Activated CD8-positive, alpha-beta T cell treated with anti-CD3 and anti-CD28 coated beads for 36 hours (primary cell): Measurements from ENCODE around the gene UQCC3. TPM values are rescaled to one million over a fixed set of nuclear protein-coding genes. Genes with fewer than 3 reads are reported as not detected.

Experiments
- ATAC-seq: fragments of 200-7000 bp; cut with Tn5 transposase; one replicate; pipeline ENCODE4 v1.10.0; 2021; ENCODE audit warnings: mild to moderate bottlenecking, moderate library complexity
- CTCF ChIA-PET: fragments of 350-600 bp; sonication (Branson Sonifier 250); formaldehyde crosslinking; loops from one replicate; lab custom pipeline; 2021; ENCODE audit warnings: antibody characterized with exemption; lab: Charles Lee
- POLR2A ChIA-PET: fragments of 350-600 bp; sonication (Branson Sonifier 250); formaldehyde crosslinking; loops from one replicate; lab custom pipeline; 2021; ENCODE audit warnings: antibody characterized with exemption; lab: Charles Lee
- DNase-seq: peaks from one replicate; pipeline ENCODE4 v3.0.0-alpha.2; 2020
- H3K27ac Mint-ChIP-seq: one replicate; pipeline ENCODE4 v1.8.0; 2021; ENCODE audit warnings: mild to moderate bottlenecking, mixed read lengths
- H3K27me3 Mint-ChIP-seq: one replicate; pipeline ENCODE4 v1.8.0; 2021; ENCODE audit warnings: mixed read lengths
- H3K36me3 Mint-ChIP-seq: one replicate; pipeline ENCODE4 v1.8.0; 2021; ENCODE audit warnings: low read depth, mixed read lengths
- H3K4me1 Mint-ChIP-seq: one replicate; pipeline ENCODE4 v1.8.0; 2021; ENCODE audit warnings: low read depth, mixed read lengths
- H3K4me3 Mint-ChIP-seq: one replicate; pipeline ENCODE4 v1.8.0; 2021; ENCODE audit warnings: mild to moderate bottlenecking, moderate library complexity, mixed read lengths
- H3K9me3 Mint-ChIP-seq: one replicate; pipeline ENCODE4 v1.8.0; 2021; ENCODE audit warnings: mixed read lengths
- intact Hi-C: fragments of 100-400 bp; cut with micrococcal nuclease; formaldehyde crosslinking; loops from one replicate; pipeline ENCODE4 v1.10.0; 2022
- total RNA-seq, 2 experiments: library from RNA; stranded (reverse); gene quantifications; one replicate each; pipeline ENCODE4 v1.2.3, GENCODE V29; 2021
- TF ChIP-seq, protein P1 (sequence below): fragments of 200-600 bp; IDR thresholded peaks from one replicate; pipeline ENCODE4 v1.8.0; 2022; ENCODE audit warnings: antibody characterized with exemption, mild to moderate bottlenecking

UQCC3 gene
- total RNA-seq, 2 experiments from 2014 or later: 4.7 TPM

DNA sequence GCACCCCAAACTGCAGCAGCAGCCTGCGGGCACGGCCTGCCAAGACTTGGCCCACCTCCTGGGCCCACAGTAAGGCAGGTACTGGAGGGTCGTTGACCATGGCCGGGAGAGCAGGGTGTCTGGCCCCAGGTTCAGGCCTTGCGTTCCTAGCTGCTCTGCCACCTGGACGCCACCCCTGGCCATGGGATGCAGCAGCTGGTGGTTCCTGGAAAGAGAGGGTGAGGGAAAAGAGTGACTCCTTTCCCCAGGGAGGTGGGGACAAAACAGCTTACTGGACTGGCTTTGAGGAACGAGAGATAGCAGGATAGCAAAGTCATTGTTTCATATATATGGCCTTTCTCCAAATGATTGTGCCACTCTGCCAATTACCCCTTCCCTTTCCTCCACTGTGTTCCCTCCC lies 33.9 kb downstream of the UQCC3 start:
- intact Hi-C loops: no loop called here
- Mint-ChIP-seq H3K27me3 (no peaks in the 10 kb centered on the region), H3K4me3 (peak overlapping the region; percentile 84)

DNA sequence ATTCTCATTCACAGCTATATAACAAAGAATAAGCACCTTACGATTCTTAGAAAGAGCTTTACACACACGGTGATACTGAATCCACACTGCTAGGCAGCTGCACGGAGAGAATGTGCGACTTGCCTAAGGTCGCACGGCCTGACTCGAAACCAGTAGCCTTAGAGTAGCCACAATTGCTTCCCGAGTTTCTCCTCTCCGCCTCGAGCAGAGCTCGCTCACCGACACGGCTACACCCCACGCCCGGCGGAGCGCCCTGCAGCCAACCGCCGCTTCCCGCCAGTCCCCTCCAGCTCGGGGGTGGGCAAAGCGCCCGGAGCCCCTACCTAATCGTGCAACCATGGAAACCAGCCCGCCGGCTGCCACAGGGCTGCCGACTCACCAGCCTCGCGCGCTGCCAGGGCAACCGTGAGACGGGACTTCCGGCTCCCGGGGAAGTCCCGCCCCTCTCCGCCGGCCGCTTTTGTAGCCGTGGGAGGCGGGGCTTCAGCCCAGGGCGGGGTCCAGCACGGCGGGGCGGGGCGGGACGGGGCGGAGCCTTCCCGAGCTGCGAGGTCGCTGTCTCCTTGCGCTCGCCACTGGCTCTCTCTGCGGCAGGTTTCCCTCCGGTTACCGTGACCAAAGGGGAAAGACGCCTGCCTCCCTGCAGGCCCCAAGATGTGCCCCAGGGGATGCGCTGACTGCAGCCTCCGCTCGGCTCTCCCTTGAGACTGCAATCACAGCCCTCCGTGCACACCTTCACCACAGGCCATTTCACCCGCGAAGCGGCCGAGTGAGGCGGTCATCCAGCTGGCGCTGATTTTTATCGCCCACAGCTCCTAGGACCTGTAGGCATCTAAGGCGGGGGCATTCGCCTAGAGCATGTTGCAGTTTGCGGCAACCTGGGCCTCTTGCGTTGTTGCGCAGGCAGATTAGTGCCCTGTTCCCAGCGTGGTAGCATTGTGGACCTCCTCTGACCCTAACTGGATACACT lies 34.7 kb downstream of the UQCC3 start:
- TF ChIP-seq, protein P1, sequence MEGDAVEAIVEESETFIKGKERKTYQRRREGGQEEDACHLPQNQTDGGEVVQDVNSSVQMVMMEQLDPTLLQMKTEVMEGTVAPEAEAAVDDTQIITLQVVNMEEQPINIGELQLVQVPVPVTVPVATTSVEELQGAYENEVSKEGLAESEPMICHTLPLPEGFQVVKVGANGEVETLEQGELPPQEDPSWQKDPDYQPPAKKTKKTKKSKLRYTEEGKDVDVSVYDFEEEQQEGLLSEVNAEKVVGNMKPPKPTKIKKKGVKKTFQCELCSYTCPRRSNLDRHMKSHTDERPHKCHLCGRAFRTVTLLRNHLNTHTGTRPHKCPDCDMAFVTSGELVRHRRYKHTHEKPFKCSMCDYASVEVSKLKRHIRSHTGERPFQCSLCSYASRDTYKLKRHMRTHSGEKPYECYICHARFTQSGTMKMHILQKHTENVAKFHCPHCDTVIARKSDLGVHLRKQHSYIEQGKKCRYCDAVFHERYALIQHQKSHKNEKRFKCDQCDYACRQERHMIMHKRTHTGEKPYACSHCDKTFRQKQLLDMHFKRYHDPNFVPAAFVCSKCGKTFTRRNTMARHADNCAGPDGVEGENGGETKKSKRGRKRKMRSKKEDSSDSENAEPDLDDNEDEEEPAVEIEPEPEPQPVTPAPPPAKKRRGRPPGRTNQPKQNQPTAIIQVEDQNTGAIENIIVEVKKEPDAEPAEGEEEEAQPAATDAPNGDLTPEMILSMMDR: no peak
- CTCF ChIA-PET: interaction anchor here (0.7 to 2.9 kb wide), 8 partner anchors 12 to 282 kb away, joined by 3 to 12 read pairs (median 5); partner anchors contain the start of genes C11orf98, CSKMT, TMEM179B and ZBTB3
- no peaks in the 10 kb centered on the region for H3K27me3 Mint-ChIP-seq
- no peaks in the 10 kb centered on the region for H3K9me3 Mint-ChIP-seq
- peak overlapping the region; percentile 84 for H3K4me3 Mint-ChIP-seq
- peaks cover 43% of the 10 kb centered on the region for H3K4me1 Mint-ChIP-seq
- H3K36me3 Mint-ChIP-seq: peaks cover 45% of the 10 kb centered on the region
- peak overlapping the region; percentile 77 for H3K27ac Mint-ChIP-seq
- DNase-seq (peak; percentile 97), ATAC-seq (peak; percentile 77)
- intact Hi-C loops: no loop called here
- POLR2A ChIA-PET: interaction anchor here (0.7 to 6.3 kb wide), 17 partner anchors 9 to 175 kb away, joined by 3 to 41 read pairs (median 4); partner anchors contain the start of genes INTS5, LBHD1, SLC3A2 and TMEM223

More for the DNA sequence above, 33.9 kb downstream of the UQCC3 start:
- Mint-ChIP-seq H3K9me3 (no peaks in the 10 kb centered on the region), H3K27ac (peak overlapping the region; percentile 77), H3K36me3 (peaks cover 39% of the 10 kb centered on the region), H3K4me1 (peaks cover 39% of the 10 kb centered on the region)
- ATAC-seq: no peak
- TF ChIP-seq, protein P1: no peak
- DNase-seq: no peak
- CTCF ChIA-PET: interaction anchor here (0.9 to 2.9 kb wide), 7 partner anchors 11 to 281 kb away, joined by 3 to 12 read pairs (median 7); partner anchors contain the start of genes C11orf98, CSKMT and TMEM179B
- POLR2A ChIA-PET: interaction anchor here (0.7 to 6.3 kb wide), 14 partner anchors 8 to 176 kb away, joined by 3 to 41 read pairs (median 4); partner anchors contain the start of genes LBHD1, SLC3A2, TMEM223 and TUT1

DNA sequence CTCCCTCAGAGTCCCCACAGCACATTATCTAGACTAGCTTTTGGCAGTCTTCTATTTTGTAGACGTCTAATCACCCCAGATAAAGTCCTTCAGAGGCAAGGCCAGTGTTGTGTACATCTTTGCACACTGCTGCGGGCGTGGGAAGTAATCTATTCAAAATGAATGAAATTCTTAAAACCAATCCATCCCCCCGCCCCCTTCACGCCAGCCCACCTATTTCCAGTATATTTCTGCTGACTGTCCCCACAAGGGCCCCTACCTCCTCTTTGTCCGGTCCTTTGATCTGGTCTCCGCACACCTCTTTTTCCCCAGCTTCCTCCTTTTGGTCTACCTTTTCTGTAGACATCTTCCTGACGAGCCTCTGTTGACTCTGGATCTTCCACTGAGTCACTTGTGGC lies 35.4 kb downstream of the UQCC3 start:
- peaks cover 45% of the 10 kb centered on the region for H3K4me1 Mint-ChIP-seq

DNA sequence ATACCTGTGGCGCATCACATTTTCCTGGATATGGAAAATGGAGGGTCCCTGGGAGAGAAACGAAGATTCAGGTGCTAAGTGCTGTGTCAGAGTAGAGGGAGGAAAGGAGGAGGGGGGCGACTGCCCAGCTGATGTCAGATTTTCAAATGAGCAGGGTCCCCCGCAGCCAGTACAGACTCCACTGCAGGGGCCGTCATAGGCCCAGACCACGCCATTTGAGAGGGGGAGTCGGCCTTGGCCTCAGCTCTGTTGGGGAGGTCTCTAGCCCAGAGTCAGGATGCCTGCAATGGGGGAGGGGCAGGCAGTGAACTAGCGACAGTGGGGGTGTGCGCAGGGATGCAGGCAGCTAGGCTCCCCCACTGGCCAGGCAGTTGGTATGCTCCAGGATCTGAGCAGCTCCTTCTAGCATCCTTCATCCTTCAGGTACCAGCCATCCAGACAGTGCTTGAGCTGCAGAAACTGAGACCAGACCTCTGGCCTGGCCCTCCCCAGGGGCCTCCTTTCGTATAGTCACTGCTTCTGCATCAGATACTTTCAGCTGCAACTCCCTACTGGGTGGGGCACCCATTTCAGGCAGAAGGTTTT lies 35.9 kb downstream of the UQCC3 start, which contains the start of the genes BSCL2 and GNG3:
Gene BSCL2 (minus strand): TSS at position 148 of the 585 bp plus-strand sequence. CDS start 229 bp downstream, outside the sequence.
Gene GNG3 (plus strand): TSS at position 400 of the 585 bp plus-strand sequence. CDS start 620 bp downstream, outside the sequence.
- intact Hi-C loops: no loop called here
- H3K27ac Mint-ChIP-seq: peak within 1 kb of the TSS; percentile 99
- ChIA-PET CTCF (interaction anchor here (0.6 to 2.9 kb wide), 9 partner anchors 13 to 312 kb away, joined by 3 to 13 read pairs (median 5); partner anchors contain the start of genes HNRNPUL2, ROM1, TMEM179B and TTC9C), POLR2A (interaction anchor here (0.9 to 6.3 kb wide), 16 partner anchors 8 to 174 kb away, joined by 3 to 41 read pairs (median 5); partner anchors contain the start of genes HNRNPUL2, INTS5, LBHD1 and MTA2)
- peaks cover 47% of the 10 kb centered on the region for H3K4me1 Mint-ChIP-seq
- TF ChIP-seq, protein P1: no peak
- H3K4me3 Mint-ChIP-seq: peak within 1 kb of the TSS; percentile 91
- H3K9me3 Mint-ChIP-seq: no peaks in the 10 kb centered on the region
- DNase-seq: peak; percentile 21
- peaks cover 42% of the 10 kb centered on the region for H3K36me3 Mint-ChIP-seq
- no peak for ATAC-seq
- H3K27me3 Mint-ChIP-seq: no peaks in the 10 kb centered on the region

More for the DNA sequence above, 35.4 kb downstream of the UQCC3 start:
- DNase-seq: no peak
- no peak for ATAC-seq
- intact Hi-C loops: no loop called here
- Mint-ChIP-seq H3K4me3 (peak overlapping the region; percentile 84), H3K36me3 (peaks cover 42% of the 10 kb centered on the region), H3K9me3 (no peaks in the 10 kb centered on the region), H3K27ac (peak overlapping the region; percentile 7), H3K27me3 (no peaks in the 10 kb centered on the region)
- ChIA-PET CTCF (interaction anchor here (1.2 to 2.9 kb wide), 6 partner anchors 12 to 282 kb away, joined by 3 to 12 read pairs (median 7); partner anchors contain the start of genes ROM1, TMEM179B and ZBTB3), POLR2A (interaction anchor here (0.9 to 6.3 kb wide), 15 partner anchors 8 to 154 kb away, joined by 3 to 41 read pairs (median 5); partner anchors contain the start of genes HNRNPUL2, INTS5, LBHD1 and TTC9C)
- TF ChIP-seq, protein P1: no peak
